A673 (cell line): ENCODE measurements around the gene ASB1. TPM values are rescaled to one million over a fixed set of nuclear protein-coding genes. Genes with fewer than 3 reads are reported as not detected.

Experiments
- BruUV-seq: library from RNA; stranded (reverse); fragments of 400-500 nt; replicated peaks from 2 replicates; lab custom pipeline; 2021; lab: Mats Ljungman, UMichigan
- CTCF ChIA-PET: fragments of 300-600 bp; sonication (Branson Sonifier 250); formaldehyde crosslinking; loops from one replicate; lab custom pipeline; 2022; ENCODE audit warnings: antibody characterized with exemption; lab: Charles Lee
- POLR2A ChIA-PET: fragments of 300-600 bp; sonication (Branson Sonifier 250); formaldehyde crosslinking; loops from one replicate; lab custom pipeline; 2022; ENCODE audit warnings: antibody characterized with exemption; ENCODE audit not compliant: low non-redundant PET; lab: Charles Lee
- DNase-seq: peaks from one replicate; pipeline ENCODE4 v3.0.0-alpha.2; 2015; ENCODE audit warnings: low spot score
- H3K27ac ChIP-seq: fragments of 200-600 bp; sonication (generic); 2 replicates; pipeline ENCODE4 v1.5.1; 2016; ENCODE audit warnings: mixed run types, low read depth, mild to moderate bottlenecking, mixed read lengths, antibody characterized with exemption, low read length; ENCODE audit not compliant: poor library complexity, severe bottlenecking
- H3K27me3 ChIP-seq: fragments of 200-600 bp; sonication (generic); replicated peaks from 2 replicates; pipeline ENCODE4 v1.6.1; 2017; ENCODE audit warnings: mixed run types, low read depth, mild to moderate bottlenecking, mixed read lengths, antibody characterized with exemption, low read length; ENCODE audit not compliant: insufficient read depth, poor library complexity
- H3K36me3 ChIP-seq: fragments of 200-600 bp; sonication (generic); 2 replicates; pipeline ENCODE4 v1.6.1; 2016; ENCODE audit warnings: mixed run types, mild to moderate bottlenecking, mixed read lengths, antibody characterized with exemption, low read length; ENCODE audit not compliant: insufficient read depth, poor library complexity, severe bottlenecking
- H3K4me1 ChIP-seq: fragments of 200-600 bp; sonication (generic); 2 replicates; pipeline ENCODE4 v1.6.1; 2017; ENCODE audit warnings: mixed run types, mild to moderate bottlenecking, mixed read lengths, antibody characterized with exemption, low read length; ENCODE audit not compliant: insufficient read depth, poor library complexity, severe bottlenecking
- H3K4me3 ChIP-seq: fragments of 200-600 bp; sonication (generic); 2 replicates; pipeline ENCODE4 v1.5.1; 2016; ENCODE audit warnings: low read depth, mixed run types, mild to moderate bottlenecking, mixed read lengths, low read length; ENCODE audit not compliant: poor library complexity, severe bottlenecking
- H3K9me3 ChIP-seq: fragments of 200-600 bp; sonication (generic); 2 replicates; pipeline ENCODE4 v1.6.1; 2016; ENCODE audit warnings: mixed run types, low read depth, mild to moderate bottlenecking, mixed read lengths, antibody characterized with exemption, low read length; ENCODE audit not compliant: poor library complexity, severe bottlenecking
- CTCF ChIP-seq: fragments of 300-800, 200-600 bp; sonication (generic); conservative IDR thresholded peaks from 2 replicates; pipeline ENCODE4 v1.5.1; 2017; ENCODE audit warnings: low read depth, mild to moderate bottlenecking, antibody characterized with exemption, low read length, moderate library complexity, mixed read lengths
- EZH2 ChIP-seq: fragments of 200-600 bp; sonication (generic); IDR thresholded peaks from 2 replicates; pipeline ENCODE4 v1.6.1; 2017; ENCODE audit warnings: borderline replicate concordance, low read depth, mild to moderate bottlenecking, mixed read lengths, antibody characterized with exemption, low read length; ENCODE audit not compliant: poor library complexity, severe bottlenecking
- intact Hi-C: fragments of 100-400 bp; cut with micrococcal nuclease; formaldehyde crosslinking; loops from one replicate; pipeline ENCODE4 v1.10.0; 2022; ENCODE audit not compliant: unreplicated experiment
- total RNA-seq: library from RNA; stranded (reverse); gene quantifications from 2 replicates; pipeline ENCODE4 v1.2.3, GENCODE V29; 2021

The ASB1 gene
- total RNA-seq, 1 experiment from 2014 or later = 36.9 TPM

GRCh38 chr2:238486123-238486848, 59.6 kb downstream of the ASB1 start:
- intact Hi-C loops = no loop called here
- CTCF ChIA-PET = no interaction called here

GRCh38 chr2:238487134-238487533, 60.4 kb downstream of the ASB1 start:
- intact Hi-C loops = no loop called here
- Histone ChIP-seq H3K4me1 (no peaks in the 10 kb centered on the region), H3K27me3 (no peaks in the 10 kb centered on the region), H3K4me3 (no peak overlapping the region), H3K27ac (no peak overlapping the region), H3K36me3 (no peaks in the 10 kb centered on the region), H3K9me3 (no peaks in the 10 kb centered on the region)
- BruUV-seq = no TSS peak
- DNase-seq = no peak
- ChIA-PET CTCF (no interaction called here), POLR2A (no interaction called here)
- TF ChIP-seq CTCF = no peak
- no peak for TF ChIP-seq EZH2

More at GRCh38 chr2:238486123-238486848, 59.6 kb downstream of the ASB1 start:
- Histone ChIP-seq H3K27ac (no peak overlapping the region), H3K9me3 (no peaks in the 10 kb centered on the region), H3K4me3 (no peak overlapping the region), H3K27me3 (no peaks in the 10 kb centered on the region), H3K36me3 (no peaks in the 10 kb centered on the region), H3K4me1 (no peaks in the 10 kb centered on the region)
- TF ChIP-seq CTCF = no peak
- TF ChIP-seq EZH2 = no peak
- POLR2A ChIA-PET = no interaction called here
- no peak for DNase-seq
- no TSS peak for BruUV-seq

- H3K36me3 ChIP-seq = no peaks in the 10 kb centered on the region
- no peaks in the 10 kb centered on the region for H3K27me3 ChIP-seq
- no TSS peak for BruUV-seq
- H3K4me1 ChIP-seq = no peaks in the 10 kb centered on the region
- intact Hi-C loops = no loop called here
- no peak for DNase-seq
- H3K9me3 ChIP-seq = no peaks in the 10 kb centered on the region
- ChIA-PET CTCF (no interaction called here), POLR2A (no interaction called here)
- no peak overlapping the region for H3K4me3 ChIP-seq
- H3K27ac ChIP-seq = no peak overlapping the region
- no peak for TF ChIP-seq EZH2
- no peak for TF ChIP-seq CTCF
These were observed 61.1 kb downstream of the ASB1 start for GRCh38 chr2:238487652-238488346.
